Activated CD8-positive, alpha-beta memory T cell treated with anti-CD3 and anti-CD28 coated beads for 4 hours (primary cell): ENCODE measurements around the gene NEGR1.

Source experiments
- DNase-seq, 2 donors: peaks; one replicate each; pipeline ENCODE4 v3.0.0-alpha.2; 2020; ENCODE audit warnings: low read depth in 2 of 2

The NEGR1 gene

GRCh38 chr1:71778940-71779339 is 503.4 kb downstream of the NEGR1 start:
- DNase-seq = no peak

DNA sequence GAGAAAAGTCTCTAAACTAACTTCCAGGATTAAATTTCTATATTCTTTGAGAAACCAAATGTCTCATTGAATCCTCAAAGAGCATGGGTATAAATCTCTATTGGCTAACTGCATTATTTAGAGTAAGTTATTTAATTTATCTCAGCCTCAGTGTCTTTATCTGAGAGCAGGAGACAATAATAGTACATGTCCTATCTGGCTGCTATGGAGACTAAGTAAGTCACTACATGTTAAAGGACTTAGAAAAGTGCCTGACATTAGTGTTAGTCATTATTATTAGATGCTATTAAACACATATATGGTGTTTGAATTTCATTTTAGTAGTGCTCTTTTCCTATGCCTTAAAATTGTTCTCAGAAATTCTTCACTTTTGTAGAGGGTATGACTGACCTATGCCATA is 505.2 kb downstream of the NEGR1 start:
- no peak for DNase-seq

GRCh38 chr1:71774705-71775104 is 507.6 kb downstream of the NEGR1 start:
- no peak for DNase-seq

- DNase-seq = no peak
These were observed 512.2 kb downstream of the NEGR1 start for GRCh38 chr1:71770121-71770520.

- no peak for DNase-seq
These were observed 515.6 kb downstream of the NEGR1 start for GRCh38 chr1:71766748-71767147.

- DNase-seq = no peak
These were observed 519.7 kb downstream of the NEGR1 start for GRCh38 chr1:71762514-71763255.

DNA sequence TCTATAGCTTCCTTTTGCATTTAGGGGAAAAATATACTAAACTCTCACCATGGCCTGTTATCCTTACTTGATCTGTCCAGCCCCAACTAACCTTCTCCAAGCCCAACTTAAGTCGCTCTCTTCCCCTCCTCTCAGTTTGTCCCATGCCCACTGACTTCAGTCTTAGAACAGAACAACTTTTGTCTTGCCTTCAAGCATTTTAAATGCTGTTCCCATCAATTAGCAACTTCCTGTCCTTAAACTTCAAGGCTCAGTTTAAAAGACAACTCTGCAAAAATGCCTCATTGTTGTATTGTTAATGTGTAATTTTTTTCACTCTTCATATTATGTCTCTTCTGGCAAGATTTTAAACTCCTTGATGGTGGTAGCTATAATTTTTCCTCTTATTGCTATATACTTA is 526.9 kb downstream of the NEGR1 start:
- no peak for DNase-seq

DNA sequence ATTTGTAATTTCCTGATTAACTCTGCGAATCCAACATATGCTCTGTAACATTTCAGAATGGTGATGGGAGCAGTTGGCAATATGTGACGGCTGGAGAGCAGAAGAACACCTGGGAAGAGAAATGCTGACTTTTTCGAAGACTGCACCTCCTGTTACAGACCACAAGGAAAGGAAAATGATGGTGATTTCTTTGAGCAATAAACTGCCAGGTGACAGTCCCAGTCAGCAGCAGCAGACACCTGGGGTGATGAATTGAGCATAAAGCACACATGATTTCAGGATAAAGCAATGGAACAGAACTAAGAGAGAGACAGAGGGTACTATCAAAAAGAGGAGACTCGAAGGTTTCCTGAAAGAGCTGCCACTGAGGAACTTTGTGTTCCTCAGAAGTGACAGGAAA is 528.6 kb downstream of the NEGR1 start:
- DNase-seq = no peak

- DNase-seq = no peak
These were observed 537.0 kb downstream of the NEGR1 start for GRCh38 chr1:71745326-71745725.

- DNase-seq = no peak
These were observed 538.5 kb downstream of the NEGR1 start for GRCh38 chr1:71743862-71744261.

DNA sequence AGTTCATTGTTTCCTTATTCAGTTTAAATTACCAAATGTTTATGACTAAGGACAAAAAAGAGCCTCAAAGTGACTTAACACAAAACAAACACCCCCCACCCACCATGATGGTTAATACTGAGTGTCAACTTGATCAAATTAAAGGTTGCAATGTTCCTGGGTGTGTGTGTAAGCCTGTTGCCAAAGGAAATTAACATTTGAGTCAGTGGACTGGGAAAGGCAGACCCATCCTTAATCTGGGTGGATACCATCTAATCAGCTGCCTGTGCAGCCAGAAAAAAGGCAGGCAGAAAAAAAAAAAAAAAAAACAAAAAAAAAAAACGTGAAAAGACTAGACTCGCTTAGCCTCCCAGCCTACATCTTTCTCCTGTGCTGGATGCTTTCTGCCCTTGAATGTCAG is 543.4 kb downstream of the NEGR1 start:
- DNase-seq = no peak

DNA sequence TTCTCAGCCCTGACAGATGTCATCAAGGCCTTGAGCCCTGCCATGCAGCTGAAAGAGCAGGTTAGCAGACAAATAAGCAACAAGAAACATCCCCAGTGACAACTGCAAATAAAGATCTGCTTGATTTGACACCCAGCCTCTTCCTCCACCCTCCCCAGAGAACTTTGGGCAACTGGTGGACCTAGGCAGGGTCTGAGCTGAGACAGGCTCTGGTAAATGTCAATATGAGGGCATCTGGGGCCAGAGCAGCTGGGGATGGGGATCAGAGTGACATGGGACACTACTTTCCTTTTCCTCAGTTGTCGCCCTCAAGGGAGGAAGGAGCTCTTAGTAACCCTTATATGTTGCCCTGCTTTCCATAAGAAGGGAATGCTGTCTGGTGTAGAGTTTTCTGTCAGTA is 544.1 kb downstream of the NEGR1 start:
- DNase-seq = no peak

DNA sequence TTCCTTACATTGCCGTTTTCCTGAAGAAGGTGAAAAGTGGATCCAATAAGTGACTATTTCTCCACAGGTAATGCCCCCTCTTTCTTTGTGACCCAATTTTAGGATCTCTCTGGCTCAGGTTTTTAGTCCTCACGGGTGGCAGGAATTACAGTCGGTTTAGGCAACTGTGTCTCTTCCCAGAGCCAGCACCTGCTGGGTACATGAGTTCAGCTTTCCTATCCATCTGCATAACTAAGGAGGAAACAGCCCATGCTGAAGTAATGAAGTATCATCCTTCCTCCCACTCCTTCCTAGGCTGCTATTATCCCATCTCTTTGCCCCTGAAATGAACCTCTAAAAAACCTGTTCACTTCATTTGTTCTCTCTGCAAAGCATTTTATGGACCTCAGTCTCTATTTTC is 544.6 kb downstream of the NEGR1 start:
- DNase-seq = no peak

DNA sequence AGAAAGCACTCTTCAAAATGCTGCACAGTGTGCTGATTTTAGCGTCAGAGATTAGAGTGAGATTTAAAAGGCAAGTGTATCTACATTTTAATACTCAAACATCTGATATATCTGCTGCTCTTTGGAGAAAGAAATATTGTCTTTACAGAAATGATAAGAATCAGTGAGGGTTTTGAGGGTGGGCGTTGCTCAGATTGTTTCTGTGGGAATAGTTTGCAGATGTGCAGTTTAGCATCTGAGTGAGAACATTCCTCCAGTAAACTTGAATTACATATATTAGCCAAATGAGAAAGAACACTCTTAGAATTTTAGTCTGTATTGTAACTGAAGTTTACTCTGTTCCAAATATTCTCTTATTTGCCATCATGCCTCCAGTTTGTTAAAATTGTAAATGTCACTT is 549.2 kb downstream of the NEGR1 start:
- DNase-seq = no peak

DNA sequence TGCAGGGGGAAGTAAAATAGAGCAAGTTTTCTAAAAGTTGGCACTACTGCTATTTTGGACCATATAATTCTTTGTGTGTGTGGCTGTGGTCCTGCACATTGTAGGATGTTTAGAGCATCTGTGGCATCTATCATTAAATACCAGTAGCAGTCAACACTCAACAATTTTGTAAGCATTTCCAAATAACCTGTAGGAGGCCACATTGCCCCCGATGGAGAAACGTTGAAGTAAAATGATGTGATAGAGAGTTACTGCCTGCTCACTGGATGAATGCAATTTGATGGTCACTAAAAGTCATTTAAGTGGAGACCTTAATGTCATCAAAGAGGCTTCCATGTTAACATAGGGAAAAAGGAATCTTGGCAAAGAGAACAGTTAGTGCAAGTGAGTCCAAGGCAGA is 560.8 kb downstream of the NEGR1 start:
- no peak for DNase-seq

DNA sequence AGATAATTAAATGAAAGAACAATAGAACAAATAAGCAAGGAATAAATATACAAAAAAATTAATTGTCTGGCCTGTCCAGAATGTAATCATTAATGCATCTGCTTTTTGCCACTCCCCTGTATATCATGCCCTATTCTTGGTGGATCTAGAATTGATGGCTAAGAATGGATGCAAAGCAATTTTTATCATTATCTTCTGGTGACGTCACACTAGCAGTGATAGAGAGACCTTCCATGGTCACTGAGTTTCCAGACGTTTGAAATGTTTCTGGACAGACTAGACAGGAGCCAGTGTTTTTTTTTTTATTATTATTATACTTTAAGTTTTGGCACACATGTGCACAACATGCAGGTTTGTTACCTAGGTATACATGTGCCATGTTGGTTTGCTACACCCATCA is 563.0 kb downstream of the NEGR1 start:
- DNase-seq = no peak

GRCh38 chr1:71717186-71717585 is 565.2 kb downstream of the NEGR1 start:
- DNase-seq = no peak

GRCh38 chr1:71711456-71711855 is 570.9 kb downstream of the NEGR1 start:
- no peak for DNase-seq

DNA sequence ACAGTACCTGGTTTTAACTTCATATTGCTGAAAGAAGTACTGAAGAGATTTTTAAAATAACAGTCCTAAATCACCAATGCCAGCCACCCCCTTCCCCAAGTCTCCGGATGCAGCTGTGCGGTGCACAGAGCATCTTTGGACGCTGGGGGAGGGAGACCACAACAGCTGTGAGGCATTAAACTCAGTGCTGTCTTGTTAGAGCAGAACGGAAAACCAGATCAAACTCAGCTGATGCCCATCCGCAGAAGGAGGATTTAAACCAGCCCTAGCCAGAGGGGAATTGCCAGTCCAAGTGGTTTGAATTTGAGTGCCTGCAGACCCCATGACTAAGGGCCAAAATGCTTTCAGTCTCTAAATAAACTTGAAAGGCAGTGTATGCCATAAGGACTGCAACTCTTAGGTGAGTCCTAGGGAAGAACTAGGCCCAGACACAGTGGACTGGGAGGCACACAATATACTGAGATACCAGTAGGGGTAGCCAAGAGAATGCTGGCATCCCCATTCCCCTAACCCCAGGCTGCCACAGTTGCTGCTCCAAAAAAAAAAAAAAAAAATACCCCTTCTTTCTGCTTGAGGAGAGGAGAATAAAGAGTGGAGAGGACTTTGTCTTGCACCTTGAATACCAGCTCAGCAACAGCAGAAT is 576.2 kb downstream of the NEGR1 start:
- no peak for DNase-seq

GRCh38 chr1:71698186-71698585 is 584.2 kb downstream of the NEGR1 start:
- no peak for DNase-seq

- no peak for DNase-seq
These were observed 586.5 kb downstream of the NEGR1 start for GRCh38 chr1:71695821-71696220.

DNA sequence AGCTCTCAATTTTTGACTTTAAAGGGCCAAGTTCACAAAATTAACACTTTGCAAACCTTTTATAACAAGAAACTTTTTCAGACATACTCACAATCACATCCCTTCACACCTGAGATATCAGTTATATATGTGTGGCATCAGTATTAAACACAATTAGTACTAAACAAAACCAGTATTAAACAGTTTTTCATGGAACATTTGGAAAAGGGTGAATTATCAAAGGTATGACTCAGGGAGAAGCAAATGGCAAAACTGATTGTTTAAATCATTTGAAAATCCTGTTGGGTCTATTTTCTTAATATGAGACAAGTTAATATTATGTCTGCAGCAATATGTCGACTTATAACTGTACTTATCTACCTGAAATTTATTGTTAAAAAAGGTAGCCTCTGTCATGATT is 587.3 kb downstream of the NEGR1 start:
- no peak for DNase-seq

DNA sequence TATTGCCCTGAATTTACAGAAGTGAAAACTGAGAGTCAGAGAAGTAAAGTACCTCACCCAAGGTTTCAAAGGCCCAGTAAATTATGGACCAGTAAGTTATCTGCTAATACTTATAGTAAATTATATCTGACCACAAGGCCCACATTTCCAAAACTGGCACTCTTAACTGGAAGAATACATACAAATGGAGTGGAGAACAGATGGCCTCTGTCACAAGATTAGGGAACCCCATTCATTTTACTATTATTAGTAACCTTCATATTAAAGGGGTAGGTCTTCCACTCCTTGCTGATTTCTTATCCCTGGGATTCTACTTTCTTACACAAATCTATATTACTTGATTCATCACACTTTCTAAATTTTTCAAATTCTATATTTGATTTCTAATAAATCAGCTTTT is 588.8 kb downstream of the NEGR1 start:
- DNase-seq = no peak

DNA sequence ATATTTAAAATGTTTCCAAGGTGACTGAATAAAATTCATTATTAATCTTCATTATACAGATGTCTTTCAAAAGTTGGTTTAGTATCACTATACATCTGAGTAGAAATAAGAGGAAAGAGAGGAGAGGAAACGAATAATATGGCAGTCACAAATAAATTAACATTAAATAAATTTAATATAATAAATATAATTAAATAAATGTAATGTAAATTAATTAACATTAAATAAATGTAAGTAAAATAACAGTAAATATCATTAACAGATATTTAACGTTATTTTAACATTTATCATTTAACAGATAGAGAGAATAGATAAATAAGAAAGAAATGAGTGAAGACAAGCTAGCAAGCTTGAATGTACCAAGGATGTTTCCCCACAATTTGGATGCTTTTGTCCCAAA is 592.7 kb downstream of the NEGR1 start:
- DNase-seq = no peak
